GM19397 (cell line): Measurements from ENCODE around the gene COL16A1.

ENCODE experiments used
- ATAC-seq: cut with Tn5 transposase; IDR thresholded peaks from one replicate; pipeline ENCODE4 v1.9.1; 2021; ENCODE audit warnings: mild to moderate bottlenecking, moderate library complexity; ENCODE audit not compliant: unreplicated experiment

Gene COL16A1

GRCh38 chr1:31609514-31610118 is 94.2 kb downstream of the COL16A1 start:
- no peak for ATAC-seq

- no peak for ATAC-seq
Measured at GRCh38 chr1:31607360-31607759, 96.5 kb downstream of the COL16A1 start.

DNA sequence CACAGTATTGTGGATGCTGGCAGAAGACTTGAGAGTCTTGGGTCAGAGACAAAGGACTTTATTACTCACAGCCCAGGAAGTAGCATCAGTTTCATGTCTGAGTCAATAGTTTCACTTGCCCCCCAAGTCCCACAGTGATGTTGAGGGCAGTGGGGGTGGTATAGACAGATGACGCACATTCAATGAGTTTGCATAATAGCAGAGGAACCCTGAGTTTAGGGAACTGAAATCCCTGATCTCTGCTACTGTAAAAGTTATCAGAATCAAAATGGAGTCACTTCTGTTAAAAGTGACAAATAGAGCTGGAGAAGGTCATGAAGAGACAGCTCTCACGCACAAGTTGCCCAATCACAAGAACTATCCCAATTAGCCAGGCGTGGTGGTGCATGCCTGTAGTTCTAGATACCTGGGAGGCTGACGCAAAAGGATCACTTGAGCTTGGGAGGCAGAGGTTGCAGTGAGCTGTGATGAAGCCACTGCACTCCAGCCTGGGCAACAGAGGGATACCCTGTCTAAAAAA is 97.8 kb downstream of the COL16A1 start:
- peak; percentile 84 for ATAC-seq
